ENCODE measurements around the gene ADGRD1.

GRCh38 chr12:131024721-131025120 lies 71.0 kb downstream of the ADGRD1 start:
- TF ChIP-seq REST (IDR thresholded peaks at IDR 0.05; ENCODE audit: insufficient replicate concordance, low read depth) (no peak), CTCF (IDR thresholded peaks at IDR 0.05; ENCODE audit: insufficient read depth, low read length) (no peak)
